Esophagus mucosa (tissue), 1 donor: ENCODE measurements around the gene GHRL. TPM values are rescaled to one million over a fixed set of nuclear protein-coding genes. Genes with fewer than 3 reads are reported as not detected.
"Not testable (repeated sequence)": the region's sequence is repeated elsewhere in the genome, so short reads cannot be mapped to it uniquely, and the experiment has no call there.

ENCODE experiments used
- ATAC-seq: fragments of 200-7000 bp; cut with Tn5 transposase; one replicate; pipeline ENCODE4 v1.9.1; 2020
- total RNA-seq: library from RNA; stranded (reverse); gene quantifications from one replicate; pipeline ENCODE4 v1.2.4, GENCODE V29; 2023
- donor health status: DM: yes; HTN: yes; CAD: no.

The GHRL gene
- total RNA-seq, 1 donor from 2014 or later, result 0.76 TPM

- not testable (repeated sequence) for ATAC-seq
These were observed 20.3 kb downstream of the GHRL start for GRCh38 chr3:10272476-10272875.

GRCh38 chr3:10269443-10269842 is 23.3 kb downstream of the GHRL start:
- no peak for ATAC-seq

- ATAC-seq, result no peak
These were observed 23.8 kb downstream of the GHRL start for GRCh38 chr3:10268930-10269329.

DNA sequence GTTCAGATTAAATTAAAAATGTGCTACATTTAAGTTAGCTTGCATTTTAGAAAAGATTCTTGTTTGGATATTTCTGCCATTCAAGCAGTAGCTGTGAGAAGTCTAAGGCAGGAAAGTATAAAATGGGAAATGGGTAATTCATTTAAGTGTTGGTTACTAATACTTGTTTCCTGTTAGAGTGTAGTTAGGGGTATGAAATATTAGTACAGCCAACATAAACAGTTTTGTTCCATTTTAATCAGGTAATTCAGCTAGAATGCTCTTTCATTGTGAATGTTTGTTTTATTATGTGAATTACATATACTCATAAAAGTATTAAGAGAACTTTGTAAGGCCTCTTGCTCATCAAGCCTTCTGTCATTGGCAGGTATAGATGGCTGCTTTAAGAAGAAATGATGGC is 24.6 kb downstream of the GHRL start:
- ATAC-seq, result no peak

DNA sequence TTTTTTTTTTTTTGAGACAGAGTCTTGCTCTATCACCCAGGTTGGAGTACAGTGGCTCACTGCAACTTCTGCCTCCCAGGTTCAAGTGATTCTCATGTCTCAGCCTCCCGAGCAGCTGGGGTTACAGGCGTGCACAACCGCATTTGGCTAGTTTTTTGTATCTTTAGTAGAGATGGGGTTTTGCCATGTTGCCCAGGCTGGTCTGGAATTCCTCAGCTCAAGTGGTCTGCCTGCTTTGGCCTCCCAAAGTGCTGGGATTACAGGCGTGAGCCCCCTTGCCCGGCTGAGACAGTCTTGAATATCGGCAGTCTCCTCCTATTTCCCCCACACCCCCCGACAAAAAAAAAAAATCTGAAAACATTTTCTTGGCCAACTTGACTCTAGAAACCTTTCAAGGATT is 25.8 kb downstream of the GHRL start:
- not testable (repeated sequence) for ATAC-seq

DNA sequence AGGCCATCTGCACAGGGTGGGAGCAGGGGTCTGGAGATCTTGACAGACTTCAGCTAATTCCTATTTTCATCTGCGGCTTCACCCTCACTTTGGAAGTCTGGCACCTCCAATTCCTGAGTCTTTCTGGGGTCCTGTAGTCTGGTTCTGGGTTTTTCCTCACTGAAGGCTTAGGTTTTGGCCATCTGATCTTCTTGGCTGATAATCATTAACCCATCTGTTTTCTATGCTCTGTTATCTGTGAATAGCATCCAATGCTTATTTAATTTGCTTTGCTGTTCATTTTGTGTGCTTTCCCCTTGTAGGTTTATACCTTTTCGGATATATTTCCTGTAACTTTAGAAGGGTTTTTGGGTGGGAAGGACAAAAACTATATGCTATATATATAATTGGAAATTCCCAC is 26.9 kb downstream of the GHRL start:
- ATAC-seq, result no peak

DNA sequence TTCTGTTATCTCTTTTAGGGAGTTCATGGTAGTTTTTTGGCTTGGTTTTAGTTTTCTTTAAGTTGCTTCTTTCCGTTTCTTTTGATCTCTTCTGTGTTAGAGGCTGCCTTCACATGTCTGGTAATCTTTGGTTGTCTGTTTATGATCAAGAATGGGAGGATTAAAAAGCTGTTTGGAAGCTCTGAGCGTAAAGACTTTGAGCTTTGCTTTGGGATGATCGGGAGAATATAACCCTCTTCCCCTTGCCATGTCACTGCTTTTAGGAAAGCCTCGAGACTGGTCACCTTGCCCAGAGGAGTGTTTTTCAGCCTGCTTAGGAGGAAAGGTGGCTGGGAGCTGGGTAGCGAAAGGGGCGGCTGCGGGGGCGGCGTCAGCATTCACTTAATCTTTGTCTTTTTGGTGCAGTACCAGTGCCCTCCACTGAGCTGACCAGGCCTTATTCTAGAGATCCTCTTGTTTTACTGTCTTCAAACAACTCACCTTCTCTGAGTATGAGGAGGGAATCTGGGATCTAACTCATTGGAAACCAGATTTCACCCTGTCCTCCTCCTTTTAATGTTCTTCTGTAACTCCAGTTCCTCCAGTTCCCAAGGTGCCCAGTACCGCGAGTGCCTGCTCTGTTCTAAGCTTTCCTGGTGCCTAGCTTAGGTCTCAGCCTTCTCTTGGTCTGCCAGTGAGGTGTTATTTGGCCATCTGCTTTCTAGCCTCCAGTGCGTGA is 28.9 kb downstream of the GHRL start:
- ATAC-seq, result peak; percentile 57

GRCh38 chr3:10262027-10262426 is 30.7 kb downstream of the GHRL start:
- ATAC-seq, result no peak

DNA sequence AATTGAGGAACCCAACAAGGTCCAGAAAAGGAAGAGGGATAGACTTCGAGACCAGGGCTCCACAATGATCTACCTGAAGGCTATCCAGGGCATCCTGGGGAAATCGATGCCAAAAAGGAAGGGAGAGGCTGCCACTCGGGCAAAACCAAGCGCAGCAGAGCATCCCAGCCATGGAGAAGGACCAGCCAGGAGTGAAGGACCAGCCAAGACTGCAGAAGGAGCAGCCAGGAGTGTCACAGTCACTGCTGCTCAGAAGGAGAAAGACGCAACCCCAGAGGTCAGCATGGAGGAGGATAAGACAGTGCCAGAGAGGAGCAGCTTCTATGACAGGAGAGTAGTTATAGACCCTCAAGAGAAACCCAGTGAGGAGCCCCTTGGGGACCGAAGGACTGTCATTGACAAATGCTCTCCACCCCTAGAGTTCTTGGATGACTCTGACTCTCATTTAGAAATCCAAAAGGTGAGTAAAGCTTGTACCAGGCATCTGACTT is 32.5 kb downstream of the GHRL start:
- ATAC-seq, result no peak

DNA sequence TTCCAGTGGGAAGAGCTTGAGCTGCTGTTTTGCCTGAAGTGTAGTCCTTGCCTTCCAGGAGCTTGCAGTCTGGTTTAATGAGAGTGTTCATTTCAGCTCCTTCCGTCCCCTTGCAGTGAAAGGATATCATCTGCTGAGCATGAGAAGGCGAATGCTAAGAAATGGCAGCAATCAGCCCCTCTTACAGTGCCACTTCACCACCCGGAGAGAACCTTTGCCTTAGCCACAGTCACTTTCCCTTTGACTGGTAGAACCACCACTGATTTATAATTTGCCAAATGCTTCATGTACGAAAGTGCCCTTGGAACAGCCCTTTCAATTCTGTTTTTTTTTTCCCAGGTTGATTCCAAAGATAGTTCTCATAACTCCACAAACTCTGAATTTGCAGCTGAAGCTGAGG is 32.9 kb downstream of the GHRL start:
- ATAC-seq, result no peak

GRCh38 chr3:10259036-10259435 is 33.7 kb downstream of the GHRL start:
- ATAC-seq, result no peak

- ATAC-seq, result no peak
These were observed 36.9 kb downstream of the GHRL start for GRCh38 chr3:10255835-10256234.

DNA sequence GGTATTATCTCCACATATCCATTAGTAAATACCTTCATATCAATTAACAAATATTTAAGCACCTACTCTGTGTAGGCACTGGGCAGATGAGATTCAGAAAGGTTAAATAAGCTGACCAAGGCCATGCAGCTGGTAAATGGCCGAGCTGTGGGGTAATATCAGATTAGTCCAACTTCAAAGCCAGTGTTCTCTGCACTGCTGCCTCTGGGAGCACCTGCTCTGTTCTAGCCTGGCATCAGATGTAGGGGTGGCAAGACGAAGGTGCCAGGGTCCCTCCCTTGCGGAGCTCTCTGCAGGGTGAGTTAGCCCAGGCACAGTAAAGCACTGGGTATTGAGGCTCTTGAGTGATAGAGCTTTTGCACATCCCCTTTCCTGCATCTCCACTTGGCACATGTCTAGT is 39.0 kb downstream of the GHRL start:
- no peak for ATAC-seq

DNA sequence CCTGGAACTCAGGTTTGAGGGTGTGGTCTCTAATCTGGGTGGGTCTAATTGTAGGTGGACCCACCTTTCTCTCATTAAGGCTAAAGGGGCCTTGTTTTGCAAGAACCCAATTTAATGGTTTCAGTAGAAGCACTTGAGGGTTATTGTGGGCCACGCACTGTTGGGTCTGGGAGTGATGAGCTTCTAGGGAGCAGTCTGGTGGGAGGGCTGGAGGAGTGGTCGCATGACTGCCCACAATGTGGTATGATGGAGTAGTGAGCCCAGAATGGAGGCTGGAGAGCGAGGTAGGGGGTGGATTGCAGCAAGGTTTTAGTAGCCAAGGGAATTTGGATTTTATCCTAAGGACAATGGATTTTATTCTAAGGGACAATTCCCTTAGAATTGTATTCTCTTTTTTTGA is 41.7 kb downstream of the GHRL start:
- ATAC-seq, result no peak

GRCh38 chr3:10249833-10250232 is 42.9 kb downstream of the GHRL start:
- ATAC-seq, result no peak

DNA sequence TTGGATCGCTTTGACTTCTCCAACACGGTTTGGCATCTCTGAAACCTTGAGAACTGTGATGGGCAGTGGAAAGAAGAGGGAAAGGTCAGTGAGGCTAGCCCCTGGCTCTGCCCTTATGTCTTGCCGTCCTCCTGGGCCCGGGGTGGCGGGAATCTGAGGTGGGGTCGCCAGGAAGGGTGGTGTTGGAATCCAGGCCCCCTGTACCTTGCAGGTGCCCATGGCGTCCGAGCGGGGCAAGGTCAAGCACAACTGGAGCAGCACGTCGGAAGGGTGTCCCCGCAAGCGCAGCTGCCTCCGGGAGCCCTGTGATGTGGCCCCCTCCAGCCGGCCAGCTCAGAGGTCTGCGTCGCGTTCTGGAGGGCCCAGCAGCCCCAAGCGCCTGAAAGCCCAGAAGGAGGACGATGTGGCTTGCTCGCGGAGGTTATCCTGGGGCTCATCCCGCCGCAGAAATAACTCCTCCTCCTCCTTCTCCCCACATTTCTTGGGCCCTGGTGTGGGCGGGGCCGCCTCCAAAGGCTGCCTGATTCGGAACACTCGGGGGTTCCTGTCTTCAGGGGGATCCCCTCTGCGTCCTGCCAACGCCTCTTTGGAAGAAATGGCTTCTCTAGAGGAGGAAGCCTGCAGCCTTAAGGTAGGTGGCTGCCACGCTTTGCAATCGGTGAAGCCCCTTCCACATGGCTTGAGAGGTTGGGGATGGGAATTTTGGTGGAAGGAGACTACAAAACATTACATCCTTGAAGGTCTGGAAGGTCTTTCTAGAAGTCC is 43.6 kb downstream of the GHRL start:
- ATAC-seq, result peak; percentile 34

GRCh38 chr3:10248184-10248983 is 44.4 kb downstream of the GHRL start, which contains the start of gene TATDN2:
TSS of gene TATDN2 (plus strand) at chr3:10248459. CDS start at chr3:10249201, 742 bp downstream.
- ATAC-seq, result peak; percentile 99

- no peak for ATAC-seq
These were observed 45.0 kb downstream of the GHRL start for GRCh38 chr3:10247679-10248183.

DNA sequence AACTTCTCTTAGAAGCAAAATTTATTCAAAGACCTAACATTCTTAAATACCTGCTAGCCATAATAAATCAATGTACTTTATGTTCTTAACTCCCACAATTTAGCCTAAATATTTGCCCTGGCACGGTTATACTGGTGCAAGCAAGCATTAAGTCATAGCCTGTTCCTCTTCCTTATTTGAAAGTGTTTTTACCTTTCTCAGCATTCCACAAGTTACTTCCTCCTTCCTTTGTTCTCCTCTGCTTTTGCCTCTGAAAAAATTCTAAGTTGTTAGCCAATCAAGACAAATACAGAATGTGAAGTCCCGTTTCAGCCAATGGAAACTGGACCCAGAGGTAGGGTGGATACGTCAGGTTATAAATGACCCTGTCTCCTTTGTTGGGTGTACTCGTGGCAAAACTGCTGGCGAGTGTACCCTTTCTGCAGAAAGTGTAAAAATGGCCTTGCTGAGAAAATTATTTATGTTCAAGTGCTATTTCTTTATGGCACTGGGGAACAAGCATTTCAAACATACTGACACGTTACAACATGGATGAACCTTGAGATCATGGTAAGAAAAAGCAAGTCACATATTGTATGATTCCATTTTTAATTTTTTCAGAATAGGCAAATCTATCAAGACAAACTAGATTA is 47.5 kb downstream of the GHRL start:
- no peak for ATAC-seq

DNA sequence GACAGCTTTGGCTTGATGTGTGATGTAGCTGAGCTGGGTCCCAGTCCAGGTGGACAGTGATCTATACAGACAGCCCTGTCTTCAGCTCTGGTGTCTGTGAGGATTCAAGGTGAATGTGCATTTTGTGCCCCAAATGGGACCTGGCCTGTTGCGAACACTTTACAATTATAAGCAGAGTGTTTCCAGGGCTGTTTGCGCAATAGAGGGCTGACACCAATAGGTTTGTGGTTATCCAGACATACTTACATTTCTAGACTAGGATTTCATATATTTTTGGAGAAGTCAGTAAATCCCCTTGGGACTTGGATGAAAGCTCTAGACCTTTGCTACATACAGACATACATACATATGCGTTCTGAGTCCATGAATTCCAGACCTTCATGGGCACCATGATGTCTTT is 48.7 kb downstream of the GHRL start:
- no peak for ATAC-seq

DNA sequence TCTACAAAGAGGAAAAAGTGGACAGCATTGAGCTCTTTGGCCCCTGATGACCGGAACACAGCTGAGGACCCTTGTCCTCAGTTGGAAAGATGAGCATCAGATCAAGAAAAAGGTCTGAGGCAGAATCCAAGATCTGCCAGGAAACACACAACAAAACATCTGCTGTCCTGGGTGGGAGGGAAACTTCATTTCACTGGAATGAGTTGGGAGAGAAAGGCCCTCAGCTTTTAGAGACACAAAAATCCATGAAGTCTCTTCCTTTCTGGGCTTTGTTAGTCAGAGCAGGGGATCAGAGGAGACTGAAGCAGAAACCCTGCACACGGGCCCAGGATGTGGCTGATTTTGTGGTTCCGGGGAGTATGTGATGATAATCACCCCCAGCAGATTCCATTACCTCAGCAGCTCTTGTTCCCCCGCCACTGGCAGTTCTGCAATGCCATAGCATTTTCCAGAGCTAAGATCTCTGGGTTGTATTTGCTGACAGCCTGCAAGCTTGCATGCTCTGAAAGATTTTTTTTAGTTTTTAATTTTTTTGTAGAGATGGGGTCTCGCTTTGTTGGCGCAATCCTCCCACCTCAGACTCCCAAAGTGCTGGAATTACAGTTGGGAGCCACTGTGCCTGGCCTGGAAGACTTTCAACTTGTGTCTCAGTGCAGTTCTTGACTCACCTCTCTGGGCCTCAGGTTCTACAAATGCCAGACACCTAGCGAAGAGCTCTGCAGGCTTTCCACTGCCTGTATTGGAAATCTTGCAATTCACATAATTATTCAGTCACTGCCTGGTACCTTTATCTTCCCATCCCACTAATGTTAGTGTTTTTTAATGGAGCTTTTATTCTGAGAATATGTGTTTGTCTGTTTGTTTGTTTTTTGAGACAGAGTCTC is 50.3 kb downstream of the GHRL start:
- ATAC-seq, result peak; percentile 43
